ENCODE results near the gene MYO18A.

DNA sequence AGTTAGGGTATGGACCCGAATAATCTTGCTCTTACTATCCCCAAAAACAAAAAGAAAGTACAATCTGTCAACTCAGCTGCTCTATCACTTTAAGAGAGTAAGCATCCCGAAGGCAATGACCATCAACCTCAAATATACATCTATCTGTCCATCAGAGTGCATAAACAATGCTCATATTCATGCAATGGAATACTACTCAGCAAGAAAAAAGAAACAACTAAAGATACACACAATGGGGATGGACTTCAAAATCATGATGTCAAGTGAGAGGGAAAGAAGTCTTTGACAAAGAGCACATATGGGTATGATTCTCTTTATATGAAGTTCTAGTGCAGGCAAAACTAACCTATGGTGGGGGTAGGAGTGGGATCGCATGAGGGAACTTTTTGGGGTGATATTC is 9.5 kb downstream of the MYO18A start:
- no peak for TF ChIP-seq POLR2AphosphoS5 (IDR thresholded peaks at IDR 0.05; ENCODE audit: low read depth, low read length)
- TF ChIP-seq TAF1 (IDR thresholded peaks at IDR 0.05; ENCODE audit: borderline replicate concordance, insufficient read depth, low read length): no peak
